WTC11 (cell line): ENCODE results near the gene CACNA2D3. TPM values are rescaled to one million over a fixed set of nuclear protein-coding genes. Genes with fewer than 3 reads are reported as not detected.

Source experiments
- ATAC-seq: fragments of 200-7000 bp; cut with Tn5 transposase; 2 replicates; pipeline ENCODE4 v1.10.0; 2021; ENCODE audit warnings: mild to moderate bottlenecking, moderate library complexity
- CTCF ChIA-PET: fragments of 300-600 bp; sonication (Branson Sonifier 250); formaldehyde crosslinking; loops from one replicate; lab custom pipeline; 2021; ENCODE audit warnings: antibody characterized with exemption; lab: Charles Lee
- POLR2A ChIA-PET: fragments of 350-600 bp; sonication (Branson Sonifier 250); formaldehyde crosslinking; loops from one replicate; lab custom pipeline; 2021; ENCODE audit warnings: antibody characterized with exemption; lab: Charles Lee
- DNase-seq: peaks from one replicate; pipeline ENCODE4 v3.0.0; 2021; ENCODE audit warnings: low spot score
- H3K27ac Mint-ChIP-seq: 2 replicates; pipeline ENCODE4 v1.8.0; 2021; ENCODE audit warnings: mixed read lengths
- H3K27me3 Mint-ChIP-seq: 2 replicates; pipeline ENCODE4 v1.8.0; 2021; ENCODE audit warnings: low read depth, mild to moderate bottlenecking, moderate library complexity, mixed read lengths
- H3K36me3 Mint-ChIP-seq: 2 replicates; pipeline ENCODE4 v1.8.0; 2021; ENCODE audit warnings: mixed read lengths
- H3K4me1 Mint-ChIP-seq: 2 replicates; pipeline ENCODE4 v1.8.0; 2022; ENCODE audit warnings: mixed read lengths
- H3K4me3 Mint-ChIP-seq: 2 replicates; pipeline ENCODE4 v1.8.0; 2021; ENCODE audit warnings: mild to moderate bottlenecking, moderate library complexity, mixed read lengths
- H3K9me3 Mint-ChIP-seq: 2 replicates; pipeline ENCODE4 v1.8.0; 2021; ENCODE audit warnings: mixed read lengths
- ATF1 ChIP-seq: sonication (generic); formaldehyde crosslinking; IDR thresholded peaks from 2 replicates; pipeline ENCODE4 v1.8.1; 2023; ENCODE audit warnings: mild to moderate bottlenecking, moderate library complexity, missing genetic modification reagents
- CREB1 ChIP-seq: sonication (generic); formaldehyde crosslinking; IDR thresholded peaks from 2 replicates; pipeline ENCODE4 v1.8.0; 2023; ENCODE audit warnings: mild to moderate bottlenecking, missing genetic modification reagents
- ESRRA ChIP-seq: sonication (generic); formaldehyde crosslinking; IDR thresholded peaks from 2 replicates; pipeline ENCODE4 v1.8.1; 2022; ENCODE audit warnings: mild to moderate bottlenecking, missing genetic modification reagents, borderline replicate concordance
- FOXK1 ChIP-seq: sonication (generic); formaldehyde crosslinking; IDR thresholded peaks from 2 replicates; pipeline ENCODE4 v1.8.0; 2022; ENCODE audit warnings: mild to moderate bottlenecking, moderate library complexity, missing genetic modification reagents
- IRF1 ChIP-seq: sonication (generic); formaldehyde crosslinking; IDR thresholded peaks from 2 replicates; pipeline ENCODE4 v1.8.0; 2023; ENCODE audit warnings: missing genetic modification reagents
- NFATC4 ChIP-seq: fragments of 250-450 bp; sonication (Bioruptor Pico); IDR thresholded peaks from 2 replicates; pipeline ENCODE4 v1.9.0; 2021; ENCODE audit warnings: mild to moderate bottlenecking
- NFE2L1 ChIP-seq: sonication (generic); formaldehyde crosslinking; IDR thresholded peaks from 2 replicates; pipeline ENCODE4 v1.8.1; 2023; ENCODE audit warnings: missing genetic modification reagents
- NR1H2 ChIP-seq: sonication (generic); formaldehyde crosslinking; IDR thresholded peaks from 2 replicates; pipeline ENCODE4 v1.9.0; 2021; ENCODE audit warnings: mild to moderate bottlenecking, moderate library complexity, missing genetic modification reagents
- OVOL2 ChIP-seq: fragments of 250-450 bp; sonication (Bioruptor Pico); IDR thresholded peaks from 2 replicates; pipeline ENCODE4 v1.9.0; 2021; ENCODE audit warnings: mild to moderate bottlenecking, borderline replicate concordance
- SMAD3 ChIP-seq: sonication (generic); formaldehyde crosslinking; IDR thresholded peaks from 2 replicates; pipeline ENCODE4 v1.8.0; 2022; ENCODE audit warnings: missing genetic modification reagents, mild to moderate bottlenecking, borderline replicate concordance
- USF2 ChIP-seq: sonication (generic); formaldehyde crosslinking; IDR thresholded peaks from 2 replicates; pipeline ENCODE4 v1.8.1; 2023; ENCODE audit warnings: mild to moderate bottlenecking, missing genetic modification reagents, moderate library complexity
- ZBTB21 ChIP-seq: sonication (generic); formaldehyde crosslinking; IDR thresholded peaks from 2 replicates; pipeline ENCODE4 v1.8.1; 2023; ENCODE audit warnings: mild to moderate bottlenecking, missing genetic modification reagents, borderline replicate concordance
- ZNF219 ChIP-seq: sonication (generic); formaldehyde crosslinking; IDR thresholded peaks from 2 replicates; pipeline ENCODE4 v1.8.0; 2023; ENCODE audit warnings: missing genetic modification reagents, mild to moderate bottlenecking, borderline replicate concordance
- ZNF281 ChIP-seq: sonication (generic); formaldehyde crosslinking; IDR thresholded peaks from 2 replicates; pipeline ENCODE4 v1.8.0; 2023; ENCODE audit warnings: mild to moderate bottlenecking, missing genetic modification reagents
- ZNF671 ChIP-seq: fragments of 250-450 bp; sonication (Bioruptor Pico); IDR thresholded peaks from 2 replicates; pipeline ENCODE4 v1.8.0; 2021; ENCODE audit warnings: mild to moderate bottlenecking
- total RNA-seq: library from RNA; stranded (reverse); gene quantifications from 3 replicates; pipeline ENCODE4 v1.2.3, GENCODE V29; 2021
- TF ChIP-seq, protein P1 (sequence below): fragments of 250-450 bp; sonication (Bioruptor Pico); IDR thresholded peaks from 2 replicates; pipeline ENCODE4 v1.8.0; 2021; ENCODE audit warnings: mild to moderate bottlenecking
- TF ChIP-seq, protein P2 (sequence below): sonication (generic); formaldehyde crosslinking; IDR thresholded peaks from 2 replicates; pipeline ENCODE4 v1.8.0; 2022; ENCODE audit warnings: missing genetic modification reagents
- TF ChIP-seq, protein P3 (sequence below): sonication (generic); formaldehyde crosslinking; IDR thresholded peaks from 2 replicates; pipeline ENCODE4 v1.8.1; 2022; ENCODE audit warnings: mild to moderate bottlenecking, moderate library complexity, missing genetic modification reagents

CACNA2D3 gene
- total RNA-seq, 1 experiment from 2014 or later, result 5.0 TPM

DNA sequence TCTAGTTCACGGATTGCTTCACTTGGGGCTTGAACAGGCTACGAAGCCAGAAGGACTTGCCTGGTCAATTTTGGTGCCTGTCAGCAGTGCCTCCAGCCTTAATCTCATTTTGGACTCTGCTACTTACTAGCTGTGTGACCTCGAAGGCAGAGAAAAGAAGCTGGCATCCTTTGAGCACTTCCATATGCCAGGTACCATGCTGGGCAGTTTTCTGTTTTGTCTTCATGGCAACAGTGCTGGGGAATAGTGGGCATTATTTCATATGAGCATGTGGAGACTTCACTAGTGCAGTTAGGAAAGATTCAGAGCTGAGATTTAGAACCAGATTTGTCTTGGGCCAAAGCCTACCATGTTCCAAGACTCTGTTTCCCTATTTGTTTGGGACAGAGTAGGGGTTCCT, 713.3 kb downstream of the CACNA2D3 start:
- no peaks in the 10 kb centered on the region for H3K4me1 Mint-ChIP-seq
- ChIA-PET CTCF (no interaction called here), POLR2A (no interaction called here)
- TF ChIP-seq ATF1 (no peak), SMAD3 (CRISPR knock-in tag) (no peak), ZNF219 (CRISPR knock-in tag) (no peak), OVOL2 (CRISPR knock-in tag) (no peak), NR1H2 (CRISPR knock-in tag) (no peak), NFE2L1 (CRISPR knock-in tag) (no peak)
- TF ChIP-seq, protein P1, sequence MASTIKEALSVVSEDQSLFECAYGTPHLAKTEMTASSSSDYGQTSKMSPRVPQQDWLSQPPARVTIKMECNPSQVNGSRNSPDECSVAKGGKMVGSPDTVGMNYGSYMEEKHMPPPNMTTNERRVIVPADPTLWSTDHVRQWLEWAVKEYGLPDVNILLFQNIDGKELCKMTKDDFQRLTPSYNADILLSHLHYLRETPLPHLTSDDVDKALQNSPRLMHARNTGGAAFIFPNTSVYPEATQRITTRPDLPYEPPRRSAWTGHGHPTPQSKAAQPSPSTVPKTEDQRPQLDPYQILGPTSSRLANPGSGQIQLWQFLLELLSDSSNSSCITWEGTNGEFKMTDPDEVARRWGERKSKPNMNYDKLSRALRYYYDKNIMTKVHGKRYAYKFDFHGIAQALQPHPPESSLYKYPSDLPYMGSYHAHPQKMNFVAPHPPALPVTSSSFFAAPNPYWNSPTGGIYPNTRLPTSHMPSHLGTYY (CRISPR knock-in tag), result no peak
- H3K9me3 Mint-ChIP-seq, result no peaks in the 10 kb centered on the region
- H3K36me3 Mint-ChIP-seq, result 0 out of 2 replicates have a peak, but pooled peaks cover 3% of the 10 kb centered on the region
- no peaks in the 10 kb centered on the region for H3K27me3 Mint-ChIP-seq
- no peak overlapping the region for H3K27ac Mint-ChIP-seq
- no peak overlapping the region for H3K4me3 Mint-ChIP-seq
- DNase-seq, result no peak
- no peak for ATAC-seq

DNA sequence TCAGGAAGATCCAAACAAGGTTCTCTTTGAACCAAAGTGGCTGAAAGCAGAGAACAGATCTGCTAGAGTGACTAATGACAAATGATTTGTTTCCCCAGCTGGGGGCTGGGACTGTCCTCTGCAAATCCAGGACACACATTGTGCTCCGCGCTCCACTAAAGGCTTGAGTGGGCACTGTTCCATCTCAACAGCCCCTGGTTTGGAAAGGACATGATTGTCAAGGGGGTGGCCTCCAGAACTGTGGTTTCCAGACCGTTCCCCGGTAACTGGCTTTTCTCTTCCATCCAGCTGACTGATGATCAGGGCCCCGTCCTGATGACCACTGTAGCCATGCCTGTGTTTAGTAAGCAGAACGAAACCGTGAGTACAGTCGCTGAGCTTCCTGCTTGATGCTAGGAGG, 714.5 kb downstream of the CACNA2D3 start:
- no peak for DNase-seq
- no peaks in the 10 kb centered on the region for H3K27me3 Mint-ChIP-seq
- no peaks in the 10 kb centered on the region for H3K4me1 Mint-ChIP-seq
- TF ChIP-seq, protein P2, sequence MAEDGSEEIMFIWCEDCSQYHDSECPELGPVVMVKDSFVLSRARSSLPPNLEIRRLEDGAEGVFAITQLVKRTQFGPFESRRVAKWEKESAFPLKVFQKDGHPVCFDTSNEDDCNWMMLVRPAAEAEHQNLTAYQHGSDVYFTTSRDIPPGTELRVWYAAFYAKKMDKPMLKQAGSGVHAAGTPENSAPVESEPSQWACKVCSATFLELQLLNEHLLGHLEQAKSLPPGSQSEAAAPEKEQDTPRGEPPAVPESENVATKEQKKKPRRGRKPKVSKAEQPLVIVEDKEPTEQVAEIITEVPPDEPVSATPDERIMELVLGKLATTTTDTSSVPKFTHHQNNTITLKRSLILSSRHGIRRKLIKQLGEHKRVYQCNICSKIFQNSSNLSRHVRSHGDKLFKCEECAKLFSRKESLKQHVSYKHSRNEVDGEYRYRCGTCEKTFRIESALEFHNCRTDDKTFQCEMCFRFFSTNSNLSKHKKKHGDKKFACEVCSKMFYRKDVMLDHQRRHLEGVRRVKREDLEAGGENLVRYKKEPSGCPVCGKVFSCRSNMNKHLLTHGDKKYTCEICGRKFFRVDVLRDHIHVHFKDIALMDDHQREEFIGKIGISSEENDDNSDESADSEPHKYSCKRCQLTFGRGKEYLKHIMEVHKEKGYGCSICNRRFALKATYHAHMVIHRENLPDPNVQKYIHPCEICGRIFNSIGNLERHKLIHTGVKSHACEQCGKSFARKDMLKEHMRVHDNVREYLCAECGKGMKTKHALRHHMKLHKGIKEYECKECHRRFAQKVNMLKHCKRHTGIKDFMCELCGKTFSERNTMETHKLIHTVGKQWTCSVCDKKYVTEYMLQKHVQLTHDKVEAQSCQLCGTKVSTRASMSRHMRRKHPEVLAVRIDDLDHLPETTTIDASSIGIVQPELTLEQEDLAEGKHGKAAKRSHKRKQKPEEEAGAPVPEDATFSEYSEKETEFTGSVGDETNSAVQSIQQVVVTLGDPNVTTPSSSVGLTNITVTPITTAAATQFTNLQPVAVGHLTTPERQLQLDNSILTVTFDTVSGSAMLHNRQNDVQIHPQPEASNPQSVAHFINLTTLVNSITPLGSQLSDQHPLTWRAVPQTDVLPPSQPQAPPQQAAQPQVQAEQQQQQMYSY (CRISPR knock-in tag), result no peak
- TF ChIP-seq IRF1, result no peak
- TF ChIP-seq USF2 (CRISPR knock-in tag), result no peak
- no peak for TF ChIP-seq ZNF671 (CRISPR knock-in tag)
- no peak for TF ChIP-seq NFATC4 (CRISPR knock-in tag)
- TF ChIP-seq ZBTB21 (CRISPR knock-in tag), result no peak
- no peak for TF ChIP-seq FOXK1 (CRISPR knock-in tag)
- TF ChIP-seq, protein P3, sequence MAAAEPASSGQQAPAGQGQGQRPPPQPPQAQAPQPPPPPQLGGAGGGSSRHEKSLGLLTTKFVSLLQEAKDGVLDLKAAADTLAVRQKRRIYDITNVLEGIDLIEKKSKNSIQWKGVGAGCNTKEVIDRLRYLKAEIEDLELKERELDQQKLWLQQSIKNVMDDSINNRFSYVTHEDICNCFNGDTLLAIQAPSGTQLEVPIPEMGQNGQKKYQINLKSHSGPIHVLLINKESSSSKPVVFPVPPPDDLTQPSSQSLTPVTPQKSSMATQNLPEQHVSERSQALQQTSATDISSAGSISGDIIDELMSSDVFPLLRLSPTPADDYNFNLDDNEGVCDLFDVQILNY (CRISPR knock-in tag), result no peak
- no peak for TF ChIP-seq ESRRA (CRISPR knock-in tag)
- no peak for TF ChIP-seq CREB1
- no peak for TF ChIP-seq ZNF281 (CRISPR knock-in tag)
- TF ChIP-seq, all 79 proteins: peak for 0
- H3K27ac Mint-ChIP-seq, result no peak overlapping the region
- ATAC-seq, result no peak
- POLR2A ChIA-PET, result no interaction called here
- CTCF ChIA-PET, result interaction anchor here (0.6 kb wide), 1 partner anchor 1965 kb away, joined by 3 read pairs; the partner anchor contains the start of gene ARHGEF3
- no peak overlapping the region for H3K4me3 Mint-ChIP-seq
- H3K36me3 Mint-ChIP-seq, result 0 out of 2 replicates have a peak, but pooled peaks cover 6% of the 10 kb centered on the region
- no peaks in the 10 kb centered on the region for H3K9me3 Mint-ChIP-seq
